Mononuclear cell (primary cell): ENCODE data around the gene NDUFB4. TPM values are rescaled to one million over a fixed set of nuclear protein-coding genes. Genes with fewer than 3 reads are reported as not detected.
A peak's percentile ranks its signal among the peaks of the same experiment; 100 is the strongest.

Source experiments
- H3K27me3 ChIP-seq: 2 replicates; pipeline ENCODE4 v1.6.0; 2011; ENCODE audit warnings: low read length, control low read depth; ENCODE audit not compliant: insufficient read depth
- H3K4me1 ChIP-seq: 2 replicates; pipeline ENCODE4 v1.5.1; 2011; ENCODE audit warnings: mild to moderate bottlenecking, low read length, control low read depth; ENCODE audit not compliant: insufficient read depth
- H3K4me3 ChIP-seq: 2 replicates; pipeline ENCODE4 v1.5.1; 2011; ENCODE audit warnings: mild to moderate bottlenecking, low read length, moderate library complexity
- H3K9me3 ChIP-seq: 2 replicates; pipeline ENCODE4 v1.5.1; 2011; ENCODE audit warnings: low read depth, mild to moderate bottlenecking, control low read depth, low read length
- total RNA-seq: library from RNA; depleted of rRNA; stranded (reverse); fragments of >200 nt; gene quantifications from one replicate; pipeline ENCODE4 v1.2.3, GENCODE V29; 2012

Gene NDUFB4
- total RNA-seq = 71.6 TPM

- peaks cover 25% of the 10 kb centered on the region for H3K4me1 ChIP-seq
- H3K27me3 ChIP-seq = no peaks in the 10 kb centered on the region
- peak within 1 kb of the TSS; percentile 75 for H3K4me3 ChIP-seq
- H3K9me3 ChIP-seq = no peaks in the 10 kb centered on the region
These were observed at the start of gene NDUFB4 for GRCh38 chr3:120596116-120596852. NDUFB4 (plus strand) TSS chr3:120596336; CDS start chr3:120596360, 24 bp downstream.

- Histone ChIP-seq H3K27me3 (peaks cover 3% of the 10 kb centered on the region), H3K4me1 (no peaks in the 10 kb centered on the region), H3K9me3 (no peaks in the 10 kb centered on the region), H3K4me3 (no peak overlapping the region)
These were observed 45.6 kb upstream of the NDUFB4 start for GRCh38 chr3:120550546-120550945.

GRCh38 chr3:120552184-120553172, 43.7 kb upstream of the NDUFB4 start:
- H3K27me3 ChIP-seq = peaks cover 3% of the 10 kb centered on the region
- H3K4me1 ChIP-seq = no peaks in the 10 kb centered on the region
- H3K9me3 ChIP-seq = no peaks in the 10 kb centered on the region
- H3K4me3 ChIP-seq = no peak overlapping the region

GRCh38 chr3:120554812-120555606, 41.1 kb upstream of the NDUFB4 start:
- Histone ChIP-seq H3K4me1 (peaks cover 10% of the 10 kb centered on the region), H3K4me3 (no peak overlapping the region), H3K9me3 (no peaks in the 10 kb centered on the region), H3K27me3 (peaks cover 3% of the 10 kb centered on the region)

- H3K4me1 ChIP-seq = peaks cover 10% of the 10 kb centered on the region
- no peaks in the 10 kb centered on the region for H3K9me3 ChIP-seq
- H3K4me3 ChIP-seq = no peak overlapping the region
- no peaks in the 10 kb centered on the region for H3K27me3 ChIP-seq
These were observed 40.3 kb upstream of the NDUFB4 start for GRCh38 chr3:120555657-120556509.

GRCh38 chr3:120557115-120557514, 39.0 kb upstream of the NDUFB4 start:
- no peaks in the 10 kb centered on the region for H3K27me3 ChIP-seq
- no peak overlapping the region for H3K4me3 ChIP-seq
- H3K4me1 ChIP-seq = peaks cover 10% of the 10 kb centered on the region
- no peaks in the 10 kb centered on the region for H3K9me3 ChIP-seq

GRCh38 chr3:120558771-120559241, 37.3 kb upstream of the NDUFB4 start:
- Histone ChIP-seq H3K4me1 (peaks cover 10% of the 10 kb centered on the region), H3K4me3 (peak overlapping the region; percentile 26), H3K9me3 (no peaks in the 10 kb centered on the region), H3K27me3 (no peaks in the 10 kb centered on the region)

- Histone ChIP-seq H3K4me1 (peaks cover 10% of the 10 kb centered on the region), H3K4me3 (peak overlapping the region; percentile 26), H3K9me3 (no peaks in the 10 kb centered on the region), H3K27me3 (no peaks in the 10 kb centered on the region)
These were observed 36.7 kb upstream of the NDUFB4 start for GRCh38 chr3:120559242-120560061.

- Histone ChIP-seq H3K9me3 (no peaks in the 10 kb centered on the region), H3K4me1 (peaks cover 10% of the 10 kb centered on the region), H3K27me3 (no peaks in the 10 kb centered on the region), H3K4me3 (no peak overlapping the region)
These were observed 35.6 kb upstream of the NDUFB4 start for GRCh38 chr3:120560304-120561250.

GRCh38 chr3:120561251-120562045, 34.7 kb upstream of the NDUFB4 start:
- Histone ChIP-seq H3K27me3 (no peaks in the 10 kb centered on the region), H3K4me3 (no peak overlapping the region), H3K9me3 (no peaks in the 10 kb centered on the region), H3K4me1 (peaks cover 10% of the 10 kb centered on the region)

GRCh38 chr3:120563356-120564022, 32.6 kb upstream of the NDUFB4 start:
- H3K4me1 ChIP-seq = peaks cover 10% of the 10 kb centered on the region
- no peak overlapping the region for H3K4me3 ChIP-seq
- no peaks in the 10 kb centered on the region for H3K9me3 ChIP-seq
- no peaks in the 10 kb centered on the region for H3K27me3 ChIP-seq
